ENCODE results near the gene OR4F15.
"Not testable (repeated sequence)": the region's sequence is repeated elsewhere in the genome, so short reads cannot be mapped to it uniquely, and the experiment has no call there.

The OR4F15 gene

GRCh38 chr15:101781928-101782327 lies 30.1 kb upstream of the OR4F15 start:
- no peak overlapping the region for H3K4me3 ChIP-seq
- no peak for DNase-seq (ENCODE audit: low spot score)
- no peak for TF ChIP-seq CTCF (IDR thresholded peaks at IDR 0.05)
- H3K27ac ChIP-seq: no peak overlapping the region

- DNase-seq (ENCODE audit: low spot score): no peak
- TF ChIP-seq CTCF (IDR thresholded peaks at IDR 0.05): no peak
- no peak overlapping the region for H3K27ac ChIP-seq
- no peak overlapping the region for H3K4me3 ChIP-seq
Measured at GRCh38 chr15:101784644-101785043, 27.4 kb upstream of the OR4F15 start.

GRCh38 chr15:101786422-101786821 lies 25.6 kb upstream of the OR4F15 start:
- not testable (repeated sequence) for H3K4me3 ChIP-seq; DNase-seq (ENCODE audit: low spot score); H3K27ac ChIP-seq

GRCh38 chr15:101788001-101788400 lies 24.0 kb upstream of the OR4F15 start:
- not testable (repeated sequence) for H3K4me3 ChIP-seq; DNase-seq (ENCODE audit: low spot score); H3K27ac ChIP-seq

- not testable (repeated sequence) for H3K4me3 ChIP-seq; H3K27ac ChIP-seq; DNase-seq (ENCODE audit: low spot score)
Measured at GRCh38 chr15:101788503-101789269, 23.3 kb upstream of the OR4F15 start.

- not testable (repeated sequence) for DNase-seq (ENCODE audit: low spot score); H3K27ac ChIP-seq; H3K4me3 ChIP-seq
Measured at GRCh38 chr15:101790748-101791147, 21.3 kb upstream of the OR4F15 start.

- H3K27ac ChIP-seq; H3K4me3 ChIP-seq; DNase-seq (ENCODE audit: low spot score): not testable (repeated sequence)
Measured at GRCh38 chr15:101793981-101794380, 18.0 kb upstream of the OR4F15 start.

- H3K4me3 ChIP-seq: no peak overlapping the region
- DNase-seq (ENCODE audit: low spot score): no peak
- no peak for TF ChIP-seq CTCF (IDR thresholded peaks at IDR 0.05)
- H3K27ac ChIP-seq: no peak overlapping the region
Measured at GRCh38 chr15:101795455-101795854, 16.5 kb upstream of the OR4F15 start.

GRCh38 chr15:101799665-101800064 lies 12.3 kb upstream of the OR4F15 start:
- TF ChIP-seq CTCF (IDR thresholded peaks at IDR 0.05): no peak
- no peak overlapping the region for H3K4me3 ChIP-seq
- H3K27ac ChIP-seq: no peak overlapping the region
- DNase-seq (ENCODE audit: low spot score): no peak

- no peak overlapping the region for H3K27ac ChIP-seq
- no peak for DNase-seq (ENCODE audit: low spot score)
- no peak overlapping the region for H3K4me3 ChIP-seq
- no peak for TF ChIP-seq CTCF (IDR thresholded peaks at IDR 0.05)
Measured at GRCh38 chr15:101801048-101801447, 11.0 kb upstream of the OR4F15 start.
